Stimulated activated CD4-positive, alpha-beta T cell treated with anti-CD3 and anti-CD28 coated beads, Interleukin-15, amount 100 ng/mL, for 1 hour (primary cell): ENCODE results near the gene MSANTD3.
"Not testable (repeated sequence)": the region's sequence is repeated elsewhere in the genome, so short reads cannot be mapped to it uniquely, and the experiment has no call there.

Source experiments
- DNase-seq, 2 donors: peaks; one replicate each; pipeline ENCODE4 v3.0.0-alpha.2; 2020; ENCODE audit warnings: low read depth in 1 of 2, low spot score in 1 of 2

MSANTD3 gene

DNA sequence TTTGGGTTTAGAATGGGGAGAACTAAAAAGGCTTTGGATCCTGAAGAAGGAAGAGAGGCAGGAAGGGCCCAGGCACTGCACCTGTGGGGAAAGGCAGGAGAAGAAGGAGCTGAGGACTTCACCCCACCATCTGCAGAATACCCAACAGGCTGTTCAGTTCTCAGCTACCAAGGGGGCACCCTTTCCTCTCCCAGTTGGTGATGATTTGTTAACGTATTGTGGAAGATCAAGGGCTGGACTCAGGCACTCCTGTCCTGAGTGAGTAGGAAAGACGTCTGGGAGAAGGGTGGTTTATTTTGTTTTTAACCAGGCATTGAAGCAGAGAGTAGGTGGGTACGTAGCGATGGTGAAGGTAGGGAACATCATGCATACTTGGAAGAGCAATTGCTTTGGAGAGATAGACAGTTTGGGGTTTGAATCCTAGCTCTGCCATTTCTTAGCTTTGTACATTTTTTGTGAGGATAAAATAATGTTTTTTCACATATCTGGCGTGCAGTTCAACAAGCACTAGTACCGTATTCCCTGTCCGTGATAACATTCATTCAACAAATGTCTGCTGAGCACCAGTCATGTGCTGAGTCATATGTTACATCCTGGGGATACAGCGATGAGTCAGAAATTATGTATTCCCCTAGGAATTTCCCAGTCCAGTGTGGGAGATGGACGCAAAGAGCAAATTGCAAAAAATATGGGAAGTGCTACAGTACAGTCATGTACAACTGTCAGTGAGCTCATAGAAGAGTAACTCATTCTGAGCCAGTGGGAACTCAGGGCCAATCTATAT, 2.1 kb downstream of the MSANTD3 start:
- DNase-seq, result no peak

DNA sequence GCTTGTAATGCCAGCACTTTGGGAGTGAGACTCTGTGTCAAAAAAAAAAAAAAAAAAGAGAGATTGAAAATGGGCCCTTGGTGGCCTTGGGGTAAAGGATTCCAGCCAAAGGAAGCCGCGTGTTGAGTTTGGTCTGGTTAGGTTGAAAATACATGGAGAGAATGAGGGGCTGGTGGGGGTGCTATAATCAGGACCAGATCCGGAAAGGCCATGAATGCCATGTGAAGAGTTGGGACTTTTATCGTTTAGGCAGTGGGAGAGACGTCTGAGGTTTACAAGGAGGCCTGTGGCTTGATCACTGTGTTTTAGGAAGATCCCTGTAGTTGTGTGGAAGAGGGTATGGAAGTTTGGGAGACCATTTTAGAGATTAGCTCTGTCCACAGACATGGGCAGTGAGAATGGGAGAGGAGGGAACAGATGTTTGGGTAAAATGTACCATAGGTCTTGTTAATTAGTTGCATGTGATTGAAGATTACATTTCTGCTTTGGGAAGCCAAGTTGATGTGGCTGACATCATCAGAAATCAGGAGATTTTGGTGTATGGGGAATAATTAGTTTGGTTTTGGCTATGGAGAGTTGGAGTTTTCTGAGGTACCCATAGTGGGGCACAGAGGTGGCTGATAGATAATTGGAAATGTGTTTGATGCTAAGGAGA, 3.5 kb downstream of the MSANTD3 start:
- no peak for DNase-seq

GRCh38 chr9:100431886-100432285, 4.9 kb downstream of the MSANTD3 start:
- no peak for DNase-seq

DNA sequence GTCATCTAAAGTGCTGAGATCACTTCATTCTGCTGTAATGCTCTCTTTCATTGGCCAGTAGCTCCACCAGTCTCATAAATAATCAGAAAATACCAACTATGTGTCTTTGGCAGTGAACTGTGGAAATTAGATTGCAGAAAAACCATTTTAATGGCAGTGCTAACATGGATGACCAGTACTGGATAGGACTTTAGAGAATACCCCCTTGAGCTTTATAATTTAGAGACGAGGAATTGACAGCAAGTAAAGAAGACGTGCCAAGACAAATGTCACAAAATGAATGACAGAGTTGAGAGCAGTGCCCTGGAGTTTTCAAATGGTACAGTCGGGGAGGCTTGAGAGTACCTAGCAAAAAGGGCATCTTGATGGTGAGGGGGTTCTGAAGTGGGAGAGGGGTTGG, 5.8 kb downstream of the MSANTD3 start:
- DNase-seq, result no peak

GRCh38 chr9:100436571-100436970, 9.6 kb downstream of the MSANTD3 start:
- DNase-seq, result no peak

DNA sequence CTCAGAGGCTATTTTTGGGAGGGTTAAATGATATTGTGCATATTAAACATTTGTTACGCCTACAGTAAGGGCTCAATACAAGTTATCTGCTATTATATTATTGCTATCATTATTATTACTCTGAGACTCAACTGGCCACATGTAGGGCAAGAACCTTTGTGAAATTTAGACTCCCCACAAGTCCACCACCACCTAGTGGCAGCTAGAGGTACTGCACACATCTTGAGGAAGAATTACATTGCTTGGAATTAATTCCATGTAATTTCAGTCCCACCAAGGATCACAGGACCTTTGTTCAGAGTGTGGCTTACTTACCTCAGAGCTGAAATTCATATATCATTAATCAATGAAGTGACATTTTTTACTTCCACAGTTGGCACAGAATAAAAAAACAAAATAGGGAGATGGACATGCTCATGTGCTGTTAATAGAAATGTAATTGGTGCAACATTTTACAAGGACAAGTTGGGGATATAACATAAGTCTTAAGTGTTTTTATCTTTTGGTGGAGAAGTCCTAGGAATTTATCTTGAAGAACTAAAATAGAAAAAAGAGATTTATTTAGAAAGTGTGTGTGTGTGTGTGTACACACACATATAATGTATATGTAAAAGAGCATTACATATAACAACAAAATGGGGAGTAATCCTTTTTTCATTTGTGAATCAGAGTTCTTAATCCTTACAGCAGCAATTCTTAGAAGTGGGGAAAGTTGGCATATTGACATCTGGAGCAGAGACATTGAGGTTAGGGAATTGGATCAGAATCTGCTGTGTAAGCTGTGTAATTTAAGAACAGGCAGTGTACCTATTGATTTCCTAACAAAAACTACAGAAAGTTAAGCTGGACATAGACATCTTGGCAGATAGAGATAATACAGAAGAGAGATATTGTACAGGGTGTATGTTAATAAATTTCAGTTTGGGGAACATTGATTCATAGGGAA, 11.2 kb downstream of the MSANTD3 start:
- peak; percentile 5 to 35 for DNase-seq

- no peak for DNase-seq
Observed at GRCh38 chr9:100440071-100440470, 13.1 kb downstream of the MSANTD3 start.

- DNase-seq, result not testable (repeated sequence)
Observed at GRCh38 chr9:100440487-100440886, 13.5 kb downstream of the MSANTD3 start.

- no peak for DNase-seq
Observed at GRCh38 chr9:100441911-100442361, 15.0 kb downstream of the MSANTD3 start.

- DNase-seq, result no peak
Observed at GRCh38 chr9:100443781-100444768, 17.1 kb downstream of the MSANTD3 start.

GRCh38 chr9:100445161-100445902, 18.4 kb downstream of the MSANTD3 start:
- DNase-seq, result no peak

DNA sequence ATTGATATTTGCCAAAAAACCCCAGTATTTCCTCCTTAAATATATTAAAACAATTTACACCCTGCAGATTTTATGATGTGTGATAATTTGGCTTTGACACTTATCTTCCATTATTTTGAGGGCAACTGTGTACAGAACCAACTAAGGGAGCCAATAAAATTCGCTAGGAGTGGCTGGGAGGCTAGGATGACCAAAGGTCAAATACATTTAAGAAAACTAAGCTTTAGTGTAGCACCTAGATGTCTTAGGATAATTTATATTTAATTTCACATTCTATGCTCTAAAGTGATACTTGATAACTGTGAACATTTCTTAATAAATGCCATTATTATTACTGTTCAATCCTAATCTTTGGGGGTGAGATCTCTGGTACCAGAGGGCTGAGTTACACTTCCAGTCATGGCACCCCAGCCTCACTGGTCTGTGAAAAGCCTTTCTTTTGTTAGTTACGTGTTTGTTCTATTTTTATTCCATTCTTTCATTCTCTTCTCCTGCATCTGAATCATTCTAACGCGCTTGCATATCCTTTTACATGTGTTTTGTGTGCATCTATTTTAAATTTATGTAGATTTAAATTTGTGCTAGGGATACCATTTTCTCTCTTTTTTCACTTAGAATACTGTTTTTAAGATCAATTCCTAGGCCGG, 19.1 kb downstream of the MSANTD3 start:
- no peak for DNase-seq

DNA sequence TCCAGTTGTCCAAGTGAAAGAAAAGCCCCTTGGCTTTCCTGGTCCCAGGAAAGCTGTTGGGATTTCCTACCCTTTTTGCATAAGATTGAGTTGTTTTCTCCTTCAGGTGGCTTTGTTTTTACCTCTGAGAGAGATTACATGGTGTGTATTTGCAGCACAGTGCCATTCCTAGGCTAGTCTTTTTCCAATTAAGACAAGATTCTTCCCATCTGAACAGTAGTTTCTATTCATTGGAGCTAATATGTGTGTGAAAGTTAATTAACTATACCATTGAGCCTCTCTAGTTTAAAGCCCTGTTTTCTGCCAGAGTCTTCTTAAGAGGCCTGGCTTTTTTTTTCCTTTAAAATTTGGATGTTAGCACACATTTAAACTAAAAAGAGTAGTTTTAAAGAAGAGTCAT, 20.1 kb downstream of the MSANTD3 start:
- DNase-seq, result no peak

DNA sequence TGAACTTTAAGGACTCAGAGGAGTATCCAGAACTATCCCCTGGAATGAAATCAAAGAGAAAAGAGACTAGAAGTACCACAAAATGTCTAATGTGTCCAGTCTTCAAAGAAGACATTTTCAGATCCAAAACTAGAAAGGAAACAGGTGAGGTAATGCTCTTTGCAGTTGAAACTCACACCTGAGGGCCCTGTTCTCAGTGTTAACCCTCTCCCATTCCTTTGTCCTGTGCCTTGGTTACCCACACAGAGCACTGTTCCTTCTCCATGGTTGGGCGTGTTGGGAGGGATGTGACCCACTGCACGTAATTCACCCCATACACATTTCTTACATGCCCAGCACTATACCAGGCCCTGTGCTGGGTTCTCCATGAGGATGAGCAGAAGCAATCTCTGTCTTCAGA, 21.3 kb downstream of the MSANTD3 start:
- no peak for DNase-seq

- DNase-seq, result no peak
Observed at GRCh38 chr9:100449420-100449819, 22.5 kb downstream of the MSANTD3 start.

GRCh38 chr9:100452894-100453293, 26.0 kb downstream of the MSANTD3 start:
- DNase-seq, result no peak

DNA sequence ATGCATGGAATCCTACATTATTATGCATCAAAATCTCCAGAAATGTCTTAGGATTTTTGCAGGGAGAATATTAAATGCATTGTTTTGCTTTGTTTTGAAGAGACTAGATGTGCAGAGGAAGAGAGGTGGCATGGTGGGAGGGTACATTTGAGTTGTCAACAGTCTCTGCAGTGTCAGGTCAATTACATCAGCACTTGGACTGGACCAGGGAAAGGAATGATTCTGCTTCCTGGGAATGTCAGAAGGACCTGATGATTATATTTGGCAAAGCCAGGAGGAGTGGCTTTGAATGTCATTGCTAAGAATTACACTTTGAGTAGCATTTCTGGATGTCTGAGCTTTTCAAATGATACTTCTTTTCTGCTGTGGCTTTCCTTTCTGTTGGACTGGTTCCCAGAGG, 28.5 kb downstream of the MSANTD3 start:
- DNase-seq, result no peak

DNA sequence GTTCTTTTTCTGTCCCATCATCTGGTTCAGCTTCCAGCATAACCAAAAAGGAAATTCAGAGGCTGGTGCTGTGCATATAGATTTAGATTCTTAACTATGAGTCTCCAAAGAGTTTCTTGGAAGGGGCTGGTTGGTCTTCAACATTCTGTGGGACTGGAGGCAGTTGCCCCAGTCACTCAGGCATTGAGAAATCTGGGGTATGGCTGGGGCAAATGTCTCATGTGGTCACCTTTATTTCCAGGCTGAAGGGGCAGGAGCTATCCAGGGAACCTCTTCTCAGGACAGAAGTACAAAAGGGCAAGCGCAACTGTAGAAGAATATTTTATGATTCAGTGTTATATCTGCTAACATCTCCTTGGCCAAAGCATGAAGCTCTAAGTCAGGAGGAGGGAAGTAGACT, 30.6 kb downstream of the MSANTD3 start:
- DNase-seq, result no peak

DNA sequence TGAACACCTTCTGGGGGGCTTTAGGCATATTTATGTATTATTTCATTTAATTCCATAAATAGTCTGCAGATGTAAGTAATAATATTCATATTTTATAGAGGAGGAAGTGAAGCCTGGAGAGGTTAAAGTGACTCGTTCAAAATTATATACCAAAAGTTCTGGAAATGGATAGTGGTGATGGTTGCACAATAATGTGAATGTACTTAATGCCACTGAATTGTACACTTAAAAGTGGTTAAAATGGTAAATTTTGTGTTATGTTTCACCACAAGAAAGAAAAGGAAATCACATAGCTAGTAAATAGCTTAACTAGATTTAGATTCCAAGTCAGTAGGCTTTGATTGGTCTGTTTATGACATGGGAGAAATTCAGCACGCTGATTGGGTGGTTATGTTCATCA, 33.0 kb downstream of the MSANTD3 start:
- DNase-seq, result no peak
